Panc1 (cell line): ENCODE data around the gene SPCS2. TPM values are rescaled to one million over a fixed set of nuclear protein-coding genes. Genes with fewer than 3 reads are reported as not detected.

Experiments
- ATAC-seq: fragments of 200-7000 bp; cut with Tn5 transposase; 2 replicates; pipeline ENCODE4 v1.9.1; 2020; ENCODE audit warnings: mild to moderate bottlenecking, moderate library complexity
- BruUV-seq: library from RNA; stranded (reverse); fragments of 400-500 nt; replicated peaks from 2 replicates; lab custom pipeline; 2021; lab: Mats Ljungman, UMichigan
- CTCF ChIA-PET: fragments of 300-600 bp; sonication (Branson Sonifier 250); formaldehyde crosslinking; loops from one replicate; lab custom pipeline; 2022; ENCODE audit warnings: antibody characterized with exemption; lab: Charles Lee
- POLR2A ChIA-PET: fragments of 300-600 bp; sonication (Branson Sonifier 250); formaldehyde crosslinking; loops from one replicate; lab custom pipeline; 2022; ENCODE audit warnings: antibody characterized with exemption; lab: Charles Lee
- DNase-seq: peaks from one replicate; pipeline ENCODE4 v3.0.0-alpha.2; 2010; ENCODE audit warnings: low read depth, low spot score
- H3K27ac ChIP-seq: 2 replicates; pipeline ENCODE4 v1.5.1; 2011; ENCODE audit warnings: mild to moderate bottlenecking, low read length, inconsistent platforms
- H3K27me3 ChIP-seq: fragments of 200-500 bp; sonication (Bioruptor generic); 2 replicates; pipeline ENCODE4 v1.6.0; 2014; ENCODE audit warnings: low read length, inconsistent platforms; ENCODE audit not compliant: control insufficient read depth, insufficient read depth
- H3K36me3 ChIP-seq: fragments of 200-500 bp; sonication (Bioruptor generic); 2 replicates; pipeline ENCODE4 v1.5.1; 2014; ENCODE audit warnings: inconsistent platforms, mild to moderate bottlenecking, low read length, moderate library complexity; ENCODE audit not compliant: control insufficient read depth, insufficient read depth
- H3K4me1 ChIP-seq: 2 replicates; pipeline ENCODE4 v1.5.1; 2011; ENCODE audit warnings: inconsistent platforms, mild to moderate bottlenecking, low read length, moderate library complexity; ENCODE audit not compliant: control insufficient read depth, insufficient read depth
- H3K4me3 ChIP-seq, 2 experiments: 2 replicates each; pipeline ENCODE4 v1.5.1; 2011 to 2012; ENCODE audit warnings: low read depth in 2 of 2, low read length in 2 of 2, mild to moderate bottlenecking in 2 of 2, inconsistent platforms in 1 of 2, moderate library complexity in 1 of 2
- H3K9me3 ChIP-seq: fragments of 200-500 bp; sonication (Bioruptor generic); 2 replicates; pipeline ENCODE4 v1.5.1; 2014; ENCODE audit warnings: low read depth, mild to moderate bottlenecking, inconsistent platforms, low read length, moderate library complexity; ENCODE audit not compliant: control insufficient read depth, insufficient read depth
- CTCF ChIP-seq: fragments of 450-650 bp; IDR thresholded peaks from 2 replicates; pipeline ENCODE4 v1.5.1; 2017; ENCODE audit warnings: mild to moderate bottlenecking
- POLR2AphosphoS5 ChIP-seq: IDR thresholded peaks from 2 replicates; pipeline ENCODE4 v1.6.1; 2012; ENCODE audit warnings: mild to moderate bottlenecking, low read depth, low read length, moderate library complexity
- REST ChIP-seq, 2 experiments: IDR thresholded peaks; 2 replicates each; pipeline ENCODE4 v1.6.1; 2011 to 2012; ENCODE audit warnings: low read depth in 2 of 2, control low read depth in 1 of 2, low read length in 1 of 2, mild to moderate bottlenecking in 1 of 2, moderate library complexity in 1 of 2; ENCODE audit not compliant: insufficient read depth in 1 of 2
- SIN3A ChIP-seq: IDR thresholded peaks from 2 replicates; pipeline ENCODE4 v1.6.1; 2012; ENCODE audit warnings: low read depth, mild to moderate bottlenecking, low read length, moderate library complexity, borderline replicate concordance; ENCODE audit not compliant: insufficient read depth
- TCF7L2 ChIP-seq: IDR thresholded peaks from 2 replicates; pipeline ENCODE4 v1.6.1; 2011; ENCODE audit warnings: mild to moderate bottlenecking, low read depth, low read length, inconsistent platforms
- in situ Hi-C: cut with HindIII; loops from 2 replicates; pipeline ENCODE4 v1.10.0; 2016; ENCODE audit warnings: low sequenced_read_pairs, low pct_unique_long_range_greater_than_20kb
- intact Hi-C: fragments of 100-400 bp; cut with micrococcal nuclease; formaldehyde crosslinking; loops from one replicate; pipeline ENCODE4 v1.10.0; 2022; ENCODE audit not compliant: unreplicated experiment
- total RNA-seq: library from RNA; stranded (reverse); gene quantifications from one replicate; pipeline ENCODE4 v1.2.1, GENCODE V29; 2021; ENCODE audit not compliant: unreplicated experiment

The SPCS2 gene
- total RNA-seq, 1 experiment from 2014 or later: 242 TPM

DNA sequence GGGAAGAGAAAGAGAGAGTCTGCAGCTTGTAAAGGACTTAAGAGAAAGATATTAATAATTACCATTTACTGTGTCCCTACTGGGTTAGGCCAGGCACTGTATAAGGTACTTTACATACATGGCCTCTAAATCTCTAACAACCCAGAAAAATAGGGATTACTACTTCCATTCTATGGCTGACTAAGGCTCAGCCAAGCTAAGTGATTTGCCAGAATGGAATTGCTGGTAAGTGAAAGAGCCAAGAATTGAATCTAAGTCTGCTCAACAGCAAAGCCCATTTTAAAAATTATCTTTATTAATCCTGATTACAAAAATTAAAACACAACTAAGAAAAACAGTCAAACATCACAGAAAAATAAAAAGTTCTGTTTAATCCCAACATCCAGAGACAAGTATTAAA is 21.6 kb upstream of the SPCS2 start:
- ATAC-seq (no peak), DNase-seq (no peak)
- Histone ChIP-seq H3K4me3 (no peak overlapping the region), H3K36me3 (peaks cover 8% of the 10 kb centered on the region), H3K9me3 (no peaks in the 10 kb centered on the region), H3K27me3 (no peaks in the 10 kb centered on the region), H3K27ac (no peak overlapping the region), H3K4me1 (no peaks in the 10 kb centered on the region)
- BruUV-seq: no TSS peak
- in situ Hi-C loops (no loop called here), intact Hi-C loops (loop anchor here (10.0 kb wide), 1 partner anchor 317 kb away; the partner anchor contains the start of gene TPBGL)
- TF ChIP-seq SIN3A: no peak
- no peak for TF ChIP-seq POLR2AphosphoS5
- no peak for TF ChIP-seq CTCF
- no peak for TF ChIP-seq TCF7L2
- no peak for TF ChIP-seq REST (IDR thresholded peaks at IDR 0.05; ENCODE audit: insufficient read depth in 1 of 2, low read depth in 2 of 2, low read length in 1 of 2)
- ChIA-PET CTCF (interaction anchor here (1.1 kb wide), 1 partner anchor 61 kb away, joined by 18 read pairs; the partner anchor contains the start of gene NEU3), POLR2A (no interaction called here)

- Histone ChIP-seq H3K36me3 (peaks cover 18% of the 10 kb centered on the region), H3K4me1 (no peaks in the 10 kb centered on the region), H3K9me3 (no peaks in the 10 kb centered on the region), H3K4me3 (no peak overlapping the region), H3K27ac (no peak overlapping the region), H3K27me3 (no peaks in the 10 kb centered on the region)
- ChIA-PET POLR2A (no interaction called here), CTCF (interaction anchor here (0.6 to 1.8 kb wide), 9 partner anchors 8 to 319 kb away, joined by 3 to 9 read pairs (median 4); partner anchors contain the start of gene TPBGL)
- BruUV-seq: no TSS peak
- in situ Hi-C loops (no loop called here), intact Hi-C loops (loop anchor here (1.0 to 10.0 kb wide), 2 partner anchors 44 to 315 kb away; partner anchors contain the start of gene TPBGL)
- DNase-seq (peak; percentile 59), ATAC-seq (peak; percentile 97)
- TF ChIP-seq TCF7L2: no peak
- peak; percentile 96 for TF ChIP-seq CTCF
Measured at GRCh38 chr11:74929431-74930363, 19.4 kb upstream of the SPCS2 start.
